Left forelimb (tissue), 1 donor: ENCODE data around the gene NLRP8.
"Not testable (repeated sequence)": the region's sequence is repeated elsewhere in the genome, so short reads cannot be mapped to it uniquely, and the experiment has no call there.

Source experiments
- DNase-seq: peaks from one replicate; pipeline ENCODE4 v3.0.0-alpha.2; 2018; ENCODE audit warnings: low spot score

Gene NLRP8

GRCh38 chr19:55973982-55974381 is 26.4 kb downstream of the NLRP8 start:
- DNase-seq, result no peak

GRCh38 chr19:55980415-55980814 is 32.8 kb downstream of the NLRP8 start:
- no peak for DNase-seq

- no peak for DNase-seq
Measured at GRCh38 chr19:55985254-55985653, 37.6 kb downstream of the NLRP8 start.

GRCh38 chr19:55986487-55986886 is 38.9 kb downstream of the NLRP8 start, which contains the start of gene NLRP5:
NLRP5 (plus strand) TSS chr19:55986775.
- DNase-seq, result no peak

GRCh38 chr19:55990831-55991230 is 43.2 kb downstream of the NLRP8 start:
- DNase-seq, result no peak

GRCh38 chr19:55993492-55993891 is 45.9 kb downstream of the NLRP8 start:
- DNase-seq, result no peak

GRCh38 chr19:56014765-56015164 is 67.1 kb downstream of the NLRP8 start:
- no peak for DNase-seq

GRCh38 chr19:56015756-56016155 is 68.1 kb downstream of the NLRP8 start:
- DNase-seq, result no peak

GRCh38 chr19:56019325-56019724 is 71.7 kb downstream of the NLRP8 start:
- not testable (repeated sequence) for DNase-seq

- DNase-seq, result not testable (repeated sequence)
Measured at GRCh38 chr19:56020355-56020975, 72.8 kb downstream of the NLRP8 start.

- DNase-seq, result no peak
Measured at GRCh38 chr19:56026769-56027168, 79.1 kb downstream of the NLRP8 start.
